Right cardiac atrium (tissue), 5 donors: ENCODE measurements around the gene ARHGAP9. TPM values are rescaled to one million over a fixed set of nuclear protein-coding genes. Genes with fewer than 3 reads are reported as not detected.

Experiments used
- ATAC-seq, 2 donors: fragments of 200-7000 bp; cut with Tn5 transposase; one replicate each; pipeline versions ENCODE4 v1.8.0 to v1.9.1; 2020; ENCODE audit warnings: moderate library complexity in 2 of 2, mild to moderate bottlenecking in 1 of 2
- DNase-seq, 3 donors: peaks; one replicate each; pipeline ENCODE4 v3.0.0-alpha.2; 2020
- H3K27ac ChIP-seq: one replicate; pipeline ENCODE4 v1.5.1; 2013; ENCODE audit warnings: mild to moderate bottlenecking, low read length, control low read depth, moderate library complexity
- H3K27me3 ChIP-seq: one replicate; pipeline ENCODE4 v1.6.1; 2013; ENCODE audit not compliant: control insufficient read depth, insufficient read depth
- H3K4me1 ChIP-seq: one replicate; pipeline ENCODE4 v1.6.1; 2013; ENCODE audit warnings: low read length; ENCODE audit not compliant: control insufficient read depth, insufficient read depth
- H3K4me3 ChIP-seq: one replicate; pipeline ENCODE4 v1.5.1; 2013; ENCODE audit warnings: low read length, control low read depth
- H3K9me3 ChIP-seq: one replicate; pipeline ENCODE4 v1.6.1; 2013; ENCODE audit warnings: low read length; ENCODE audit not compliant: control insufficient read depth
- WGBS: extraction: QIAGEN DNeasy Blood & Tissue Kit; methylation state at CpG from one replicate; pipeline ENCODE4 v1.1.7; 2013; 5-methylcytosine and 5-hydroxymethylcytosine counted together
- intact Hi-C, 4 donors: fragments of 100-400 bp; cut with DNase I; formaldehyde crosslinking; loops; one replicate each; pipeline versions ENCODE4 v1.11.0 to v1.14.0; 2022 to 2023
- long read RNA-seq, 4 donors: library from polyadenylated mRNA; unstranded; transcript quantifications; one replicate each; pipeline ENCODE4 v2.0.0, GENCODE V29; 2020 to 2021
- polyA plus RNA-seq: library from polyadenylated mRNA; stranded (reverse); fragments of 200-250 nt; gene quantifications from one replicate; pipeline ENCODE4 v1.2.3, GENCODE V29; 2013
- total RNA-seq, 4 donors: library from RNA; stranded (reverse); fragmentation: NEBNext Ultra II Directional; extraction: Animal tissue kit (Norgen Biotek cat#: 25700); gene quantifications; one replicate each; pipeline ENCODE4 v1.2.1, GENCODE V29; 2021
- donor health status: healthy with polysubstance abuse.
- donor health status: DM: no; HTN: yes; CAD: no.
- donor health status: DM: no; HTN: no; CAD: no.
- donor health status: DM: no; HTN: yes; CAD: no; lungs with severe emphysema.
- donor health status: DM: yes; HTN: yes; CAD: no.

ARHGAP9 gene
- total RNA-seq (10 to 100 TPM in 1 of 4 donors, 1 to 10 TPM in 3; 4.8 to 10.2 (median 7.5) TPM), polyA plus RNA-seq (3.0 TPM)
- long read RNA-seq, donor 1, partial matches to known transcripts: 2 of 9 reads
- long read RNA-seq, donor 1, other reads (novel, unspliced or antisense): 4 of 9 reads
- long read RNA-seq, donor 2, partial matches to known transcripts: 0 of 2 reads
- long read RNA-seq, donor 2, other reads (novel, unspliced or antisense): 1 of 2 reads
- long read RNA-seq, donor 3, partial matches to known transcripts: 2 of 6 reads
- long read RNA-seq, donor 3, other reads (novel, unspliced or antisense): 3 of 6 reads
- long read RNA-seq, donor 4, partial matches to known transcripts: 1 of 3 reads
- long read RNA-seq, donor 4, other reads (novel, unspliced or antisense): 0 of 3 reads

GRCh38 chr12:57479376-57480115 lies at the start of gene ARHGAP9:
TSS of gene ARHGAP9 (minus strand) at chr12:57479866. CDS start at chr12:57479406, 460 bp downstream.
- H3K4me1 ChIP-seq: no peaks in the 10 kb centered on the region
- no peaks in the 10 kb centered on the region for H3K9me3 ChIP-seq
- peak within 1 kb of the TSS; percentile 48 for H3K27ac ChIP-seq
- DNase-seq (peak in 1 of 3 donors; percentile 38), ATAC-seq (no peak)
- WGBS: 64% methylated on average over 6 of the region's 6 CpGs
- H3K27me3 ChIP-seq: no peaks in the 10 kb centered on the region
- intact Hi-C loops: no loop called here
- H3K4me3 ChIP-seq: no peak within 1 kb of the TSS

- H3K27ac ChIP-seq: no peak overlapping the region
Measured at GRCh38 chr12:57528831-57529555, 49.3 kb upstream of the ARHGAP9 start.

DNA sequence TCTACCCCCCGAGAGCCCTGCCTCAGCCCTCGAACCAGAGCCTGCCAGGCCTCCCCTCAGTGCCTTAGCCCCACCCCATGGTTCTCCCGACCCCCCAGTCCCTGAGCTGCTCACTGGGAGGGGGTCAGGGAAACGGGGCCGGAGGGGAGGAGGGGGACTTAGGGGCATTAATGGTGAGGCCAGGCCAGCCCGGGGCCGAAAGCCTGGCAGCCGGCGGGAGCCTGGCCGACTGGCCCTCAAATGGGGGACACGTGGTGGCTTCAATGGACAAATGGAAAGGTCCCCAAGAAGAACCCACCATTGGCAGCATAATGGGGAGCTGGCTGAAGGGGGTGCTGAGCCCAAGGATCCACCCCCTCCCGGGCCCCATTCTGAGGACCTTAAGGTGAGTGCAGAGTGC lies 48.5 kb upstream of the ARHGAP9 start:
- H3K4me1 ChIP-seq: peaks cover 5% of the 10 kb centered on the region
- H3K4me3 ChIP-seq: no peak overlapping the region
- H3K9me3 ChIP-seq: no peaks in the 10 kb centered on the region
- H3K27ac ChIP-seq: no peak overlapping the region
- intact Hi-C loops: no loop called here
- no peaks in the 10 kb centered on the region for H3K27me3 ChIP-seq
- DNase-seq (no peak), ATAC-seq (no peak)
- 74% methylated on average over 12 of the region's 12 CpGs for whole genome bisulfite sequencing

More at GRCh38 chr12:57528831-57529555, 49.3 kb upstream of the ARHGAP9 start:
- Histone ChIP-seq H3K27me3 (no peaks in the 10 kb centered on the region), H3K4me3 (no peak overlapping the region), H3K4me1 (peaks cover 3% of the 10 kb centered on the region), H3K9me3 (no peaks in the 10 kb centered on the region)
- ATAC-seq (no peak), DNase-seq (no peak)
- 73% methylated on average over 10 of the region's 10 CpGs for WGBS
- intact Hi-C loops: no loop called here

DNA sequence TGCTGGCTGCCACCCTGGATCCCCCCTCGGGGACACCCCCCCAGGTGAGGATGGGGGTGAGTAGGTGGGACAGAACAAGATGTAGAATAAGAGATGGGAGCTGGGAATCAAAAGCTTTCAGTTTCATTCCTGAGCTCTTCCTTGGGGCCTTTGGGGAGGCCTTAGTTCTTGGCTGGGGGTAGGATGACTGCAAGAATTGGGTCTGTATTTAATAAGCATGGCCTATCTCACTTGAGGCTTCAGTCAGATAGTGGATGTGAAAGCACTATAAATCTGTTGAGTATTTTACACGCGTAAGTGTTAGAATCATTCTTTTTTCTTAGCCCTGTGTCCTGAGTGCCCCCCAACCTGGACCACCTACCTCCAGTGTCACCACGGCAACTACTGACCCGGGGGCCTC lies 47.5 kb upstream of the ARHGAP9 start:
- no peak overlapping the region for H3K27ac ChIP-seq
- H3K27me3 ChIP-seq: no peaks in the 10 kb centered on the region
- H3K4me1 ChIP-seq: peaks cover 5% of the 10 kb centered on the region
- no peaks in the 10 kb centered on the region for H3K9me3 ChIP-seq
- no peak overlapping the region for H3K4me3 ChIP-seq
- intact Hi-C loops: no loop called here
- no peak for DNase-seq
- ATAC-seq: no peak
- 71% methylated on average over 5 of the region's 5 CpGs for WGBS

- H3K4me1 ChIP-seq: peaks cover 6% of the 10 kb centered on the region
- H3K27me3 ChIP-seq: no peaks in the 10 kb centered on the region
- no peak for DNase-seq
- WGBS: 77% methylated on average over 4 of the region's 4 CpGs
- H3K9me3 ChIP-seq: no peaks in the 10 kb centered on the region
- intact Hi-C loops: no loop called here
- H3K4me3 ChIP-seq: no peak overlapping the region
- ATAC-seq: no peak
- H3K27ac ChIP-seq: no peak overlapping the region
Measured at GRCh38 chr12:57526477-57527126, 46.9 kb upstream of the ARHGAP9 start.

- no peak for ATAC-seq
- peak in 1 of 3 donors; percentile 68 for DNase-seq
- H3K4me1 ChIP-seq: peaks cover 10% of the 10 kb centered on the region
- no peaks in the 10 kb centered on the region for H3K9me3 ChIP-seq
- H3K27me3 ChIP-seq: no peaks in the 10 kb centered on the region
- H3K27ac ChIP-seq: no peak overlapping the region
- 77% methylated on average over 16 of the region's 16 CpGs for WGBS
- no peak overlapping the region for H3K4me3 ChIP-seq
- intact Hi-C loops: no loop called here
Measured at GRCh38 chr12:57525615-57526383, 46.1 kb upstream of the ARHGAP9 start.

GRCh38 chr12:57524814-57525614 lies 45.3 kb upstream of the ARHGAP9 start:
- WGBS: 64% methylated on average over 11 of the region's 11 CpGs
- Histone ChIP-seq H3K4me1 (peaks cover 10% of the 10 kb centered on the region), H3K27me3 (no peaks in the 10 kb centered on the region), H3K4me3 (no peak overlapping the region), H3K9me3 (no peaks in the 10 kb centered on the region), H3K27ac (no peak overlapping the region)
- ATAC-seq (no peak), DNase-seq (peak in 1 of 3 donors; percentile 71)
- intact Hi-C loops: no loop called here

- intact Hi-C loops: no loop called here
- H3K27ac ChIP-seq: peak overlapping the region; percentile 65
Measured at GRCh38 chr12:57523706-57524614, 44.3 kb upstream of the ARHGAP9 start.

More at GRCh38 chr12:57523706-57524614, 44.3 kb upstream of the ARHGAP9 start:
- Histone ChIP-seq H3K27me3 (no peaks in the 10 kb centered on the region), H3K4me3 (peak overlapping the region; percentile 91), H3K4me1 (peaks cover 10% of the 10 kb centered on the region), H3K9me3 (no peaks in the 10 kb centered on the region)
- DNase-seq (no peak), ATAC-seq (no peak)
- 61% methylated on average over 14 of the region's 14 CpGs for WGBS
